ENCODE data around the gene OOSP3. TPM values are rescaled to one million over a fixed set of nuclear protein-coding genes. Genes with fewer than 3 reads are reported as not detected.
"Not testable (repeated sequence)": the region's sequence is repeated elsewhere in the genome, so short reads cannot be mapped to it uniquely, and the experiment has no call there.

OOSP3 gene
- total RNA-seq, 4 donors from 2014 or later = not detected

DNA sequence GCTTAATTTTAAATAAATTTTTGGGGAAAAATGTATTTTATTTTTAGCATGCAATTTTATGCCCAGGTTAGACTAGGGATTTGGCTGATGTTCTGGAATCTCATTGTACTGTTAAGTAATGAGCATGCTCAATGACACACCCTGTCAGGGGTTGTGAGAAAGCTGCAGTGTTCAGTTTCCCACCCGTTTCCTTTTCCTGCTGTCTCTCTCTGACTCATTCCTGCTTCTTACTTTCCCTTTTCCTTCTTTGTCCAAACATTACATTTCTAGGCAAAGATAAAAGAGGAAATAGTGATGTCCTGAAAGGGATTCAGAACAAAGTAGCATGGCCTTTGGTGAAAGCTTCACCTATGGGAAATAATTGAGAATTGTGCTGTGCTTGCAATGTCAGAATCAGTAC is 22.7 kb downstream of the OOSP3 start:
- no peak overlapping the region for H3K4me3 ChIP-seq
- 18 to 25% methylated on average over 1 of the region's 1 CpG for WGBS, 2 donors
- no peaks in the 10 kb centered on the region for H3K27me3 ChIP-seq
- peaks cover 0 to 6% (median 0%) of the 10 kb centered on the region in 3 donors for H3K4me1 ChIP-seq
- no peaks in the 10 kb centered on the region for H3K9me3 ChIP-seq
- no peaks in the 10 kb centered on the region for H3K36me3 ChIP-seq
- DNase-seq = no peak
- TF ChIP-seq POLR2A (IDR thresholded peaks at IDR 0.05) (no peak), CTCF (IDR thresholded peaks at IDR 0.05) (no peak)
- no peak overlapping the region for H3K27ac ChIP-seq
- intact Hi-C loops (cut with DNase I) = no loop called here

DNA sequence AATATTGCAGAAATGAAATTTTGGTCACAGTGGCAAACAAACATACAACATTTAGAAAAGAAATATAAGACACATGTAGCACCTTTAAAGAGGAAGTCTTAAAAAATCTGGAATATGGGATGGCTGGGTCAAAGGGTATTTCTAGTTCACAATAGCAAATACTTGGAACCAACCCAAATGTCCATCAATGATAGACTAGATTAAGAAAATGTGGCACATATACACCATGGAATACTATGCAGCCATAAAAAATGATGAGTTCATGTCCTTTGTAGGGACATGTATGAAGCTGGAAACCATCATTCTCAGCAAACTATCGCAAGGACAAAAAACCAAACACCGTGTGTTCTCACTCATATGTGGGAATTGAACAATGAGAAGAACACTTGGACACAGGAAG is 25.0 kb downstream of the OOSP3 start:
- DNase-seq; H3K4me1 ChIP-seq; H3K9me3 ChIP-seq; H3K27me3 ChIP-seq; H3K4me3 ChIP-seq; H3K36me3 ChIP-seq; intact Hi-C loops (cut with DNase I); H3K27ac ChIP-seq: not testable (repeated sequence)
- WGBS, 2 donors = 68 to 77% methylated on average over 2 of the region's 2 CpGs

DNA sequence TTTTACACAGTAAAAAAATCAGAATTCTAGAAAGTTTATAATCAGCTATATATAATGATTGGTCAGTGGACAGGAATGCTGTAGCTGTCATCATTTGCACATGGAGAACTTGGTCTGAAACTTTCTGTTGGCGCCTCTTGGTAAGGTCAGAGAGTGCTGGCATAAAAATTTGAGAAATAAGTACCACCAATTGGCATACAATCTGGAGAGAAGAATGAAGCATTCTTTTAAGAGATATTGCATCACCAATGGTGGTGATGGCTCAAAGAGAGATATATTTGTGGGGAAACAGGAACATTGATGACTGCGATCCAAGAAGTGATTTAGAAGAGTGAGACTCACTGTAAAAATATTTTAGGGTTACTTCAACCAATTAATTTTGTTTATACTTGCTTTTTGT is 39.9 kb downstream of the OOSP3 start:
- intact Hi-C loops (cut with DNase I) = no loop called here
- WGBS, 2 donors = 80 to 82% methylated on average over 2 of the region's 2 CpGs

DNA sequence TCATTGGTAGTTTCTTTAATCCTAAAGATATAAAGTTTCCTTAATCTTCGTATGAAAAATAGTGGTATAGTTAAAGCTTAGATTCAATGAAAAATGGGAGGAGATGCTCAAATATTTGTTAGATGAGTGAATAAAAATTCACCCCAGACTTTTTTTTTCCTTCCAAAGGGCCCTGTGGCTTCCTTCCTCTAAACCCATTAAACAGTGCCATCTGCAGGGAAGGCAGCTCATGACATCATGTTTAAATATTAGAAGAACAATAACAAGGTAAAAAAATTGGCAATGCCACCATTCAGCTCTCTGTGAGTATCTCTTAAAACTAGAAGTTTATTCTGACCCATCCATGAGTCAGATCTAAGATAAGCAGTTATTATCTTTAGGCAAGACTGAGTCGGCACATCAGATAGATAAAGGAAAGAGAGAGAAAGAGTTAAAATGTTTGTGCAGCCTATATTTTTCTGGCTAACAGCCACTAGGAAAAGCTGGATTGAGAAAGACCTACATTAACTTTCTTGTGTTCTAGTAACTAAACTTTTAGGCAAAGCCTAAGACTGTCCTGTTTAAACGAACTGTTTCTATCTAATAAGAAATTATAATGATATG is 40.5 kb downstream of the OOSP3 start:
- Histone ChIP-seq H3K9me3 (peaks cover 0 to 30% (median 14%) of the 10 kb centered on the region in 3 donors), H3K27ac (no peak overlapping the region), H3K36me3 (no peaks in the 10 kb centered on the region), H3K4me3 (no peak overlapping the region), H3K4me1 (no peaks in the 10 kb centered on the region), H3K27me3 (no peaks in the 10 kb centered on the region)
- TF ChIP-seq POLR2A (IDR thresholded peaks at IDR 0.05) (no peak), CTCF (IDR thresholded peaks at IDR 0.05) (peak in 4 of 6 experiments; percentile 9 to 56 (median 23))
- 28 to 40% methylated on average over 3 of the region's 3 CpGs for WGBS, 2 donors
- no peak for DNase-seq
- intact Hi-C loops (cut with DNase I) = no loop called here

More for the DNA sequence above, 39.9 kb downstream of the OOSP3 start:
- Histone ChIP-seq H3K4me1 (no peaks in the 10 kb centered on the region), H3K36me3 (no peaks in the 10 kb centered on the region), H3K27me3 (no peaks in the 10 kb centered on the region), H3K4me3 (no peak overlapping the region), H3K27ac (no peak overlapping the region), H3K9me3 (peaks cover 0 to 24% (median 8%) of the 10 kb centered on the region in 3 donors)
- TF ChIP-seq CTCF (IDR thresholded peaks at IDR 0.05) = no peak
- no peak for TF ChIP-seq POLR2A (IDR thresholded peaks at IDR 0.05)
- no peak for DNase-seq

- H3K27ac ChIP-seq = no peak overlapping the region
- DNase-seq = no peak
- intact Hi-C loops (cut with DNase I) = no loop called here
- TF ChIP-seq CTCF (IDR thresholded peaks at IDR 0.05) = no peak
- no peak for TF ChIP-seq POLR2A (IDR thresholded peaks at IDR 0.05)
- WGBS, 2 donors = 93 to 100% methylated on average over 6 of the region's 6 CpGs
- no peaks in the 10 kb centered on the region for H3K27me3 ChIP-seq
- H3K4me3 ChIP-seq = no peak overlapping the region
- peaks cover 0 to 45% (median 27%) of the 10 kb centered on the region in 3 donors for H3K9me3 ChIP-seq
- H3K4me1 ChIP-seq = no peaks in the 10 kb centered on the region
- no peaks in the 10 kb centered on the region for H3K36me3 ChIP-seq
Measured at GRCh38 chr11:59923813-59924212, 45.2 kb downstream of the OOSP3 start.

- Histone ChIP-seq H3K27me3 (no peaks in the 10 kb centered on the region), H3K4me1 (no peaks in the 10 kb centered on the region), H3K27ac (no peak overlapping the region), H3K9me3 (no peaks in the 10 kb centered on the region), H3K36me3 (no peaks in the 10 kb centered on the region), H3K4me3 (no peak overlapping the region)
- no CpG with 5 or more reads among the region's 1 CpG for WGBS, 2 donors
- DNase-seq = no peak
- intact Hi-C loops (cut with DNase I) = no loop called here
- TF ChIP-seq POLR2A (IDR thresholded peaks at IDR 0.05) = no peak
- no peak for TF ChIP-seq CTCF (IDR thresholded peaks at IDR 0.05)
Measured at GRCh38 chr11:59931688-59932087, 53.1 kb downstream of the OOSP3 start.

All from esophagus squamous epithelium (tissue), 5 donors.